Stimulated activated naive CD8-positive, alpha-beta T cell treated with anti-CD3 and anti-CD28 coated beads, Interleukin-15, Interleukin-2, amounts not matched to agents 100 ng/mL and 50 ng/mL, for 24 hours (primary cell): Measurements from ENCODE around the gene MPDZ.

Experiments used
- H3K27ac Mint-ChIP-seq: one replicate; pipeline ENCODE4 v1.8.0; 2021; ENCODE audit warnings: mild to moderate bottlenecking, mixed read lengths
- H3K27me3 Mint-ChIP-seq: one replicate; pipeline ENCODE4 v1.8.0; 2021; ENCODE audit warnings: mixed read lengths
- H3K36me3 Mint-ChIP-seq: one replicate; pipeline ENCODE4 v1.8.0; 2021; ENCODE audit warnings: low read depth, mixed read lengths
- H3K4me1 Mint-ChIP-seq: one replicate; pipeline ENCODE4 v1.8.0; 2021; ENCODE audit warnings: low read depth, mixed read lengths
- H3K4me3 Mint-ChIP-seq: one replicate; pipeline ENCODE4 v1.8.0; 2021; ENCODE audit warnings: mild to moderate bottlenecking, mixed read lengths
- H3K9me3 Mint-ChIP-seq: one replicate; pipeline ENCODE4 v1.8.0; 2021; ENCODE audit warnings: mixed read lengths

Gene MPDZ

DNA sequence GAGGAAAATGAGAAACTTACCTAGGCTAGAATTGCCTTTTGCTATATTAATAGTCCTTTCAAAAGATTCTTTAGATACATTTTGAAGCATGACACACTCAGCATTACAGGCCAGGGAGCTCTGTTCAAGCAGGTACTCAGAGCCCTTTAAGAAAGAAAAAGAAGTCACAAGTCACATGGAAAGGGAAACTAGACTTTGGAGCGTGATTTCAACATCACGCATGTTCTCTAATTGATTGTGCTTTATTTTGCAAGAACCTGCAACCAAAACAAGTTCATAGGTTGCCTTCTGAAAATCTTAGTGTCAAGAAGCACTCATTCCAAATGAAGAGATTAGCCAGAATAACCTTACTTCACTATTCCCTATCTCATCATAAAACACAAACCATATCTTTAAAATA is 103.8 kb downstream of the MPDZ start:
- no peak overlapping the region for H3K27ac Mint-ChIP-seq
- H3K27me3 Mint-ChIP-seq = no peaks in the 10 kb centered on the region
- no peaks in the 10 kb centered on the region for H3K36me3 Mint-ChIP-seq
- no peak overlapping the region for H3K4me3 Mint-ChIP-seq
- H3K9me3 Mint-ChIP-seq = peaks cover 8% of the 10 kb centered on the region
- no peaks in the 10 kb centered on the region for H3K4me1 Mint-ChIP-seq

DNA sequence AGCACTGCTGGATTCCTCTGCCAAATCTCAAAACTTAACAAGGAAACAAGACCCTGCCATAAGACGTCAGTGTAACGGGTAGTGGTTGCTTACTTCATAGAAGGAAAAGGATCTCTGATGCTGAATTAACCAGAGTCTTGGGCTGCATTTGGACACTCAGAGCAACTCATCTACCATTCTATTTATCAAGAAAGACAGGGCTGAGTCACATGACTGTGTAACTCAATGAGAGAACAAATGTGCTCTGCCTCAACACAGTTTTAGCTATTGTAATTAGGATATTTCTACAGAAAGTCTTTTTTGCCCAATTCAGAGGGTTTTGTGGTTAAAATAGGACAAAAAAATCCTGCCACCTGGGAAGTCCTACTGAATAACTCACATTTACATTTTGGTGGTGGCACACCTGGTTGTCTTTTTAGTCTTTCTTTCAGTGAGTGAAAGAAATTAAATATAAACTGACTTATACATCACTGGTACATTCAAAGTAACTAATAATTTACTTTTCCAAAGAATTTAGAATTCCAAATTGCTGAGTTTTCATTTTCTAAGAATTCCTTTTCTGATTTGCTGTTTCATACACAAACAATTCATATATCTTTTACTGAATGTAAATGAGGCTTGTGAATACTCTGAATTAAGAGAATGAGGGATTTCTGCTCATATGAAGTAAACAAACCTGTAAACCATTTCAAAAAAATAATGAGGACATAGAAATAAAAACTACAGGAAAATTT is 104.4 kb downstream of the MPDZ start:
- H3K27me3 Mint-ChIP-seq = no peaks in the 10 kb centered on the region
- H3K4me3 Mint-ChIP-seq = no peak overlapping the region
- peaks cover 5% of the 10 kb centered on the region for H3K9me3 Mint-ChIP-seq
- no peaks in the 10 kb centered on the region for H3K36me3 Mint-ChIP-seq
- H3K27ac Mint-ChIP-seq = no peak overlapping the region
- H3K4me1 Mint-ChIP-seq = no peaks in the 10 kb centered on the region

DNA sequence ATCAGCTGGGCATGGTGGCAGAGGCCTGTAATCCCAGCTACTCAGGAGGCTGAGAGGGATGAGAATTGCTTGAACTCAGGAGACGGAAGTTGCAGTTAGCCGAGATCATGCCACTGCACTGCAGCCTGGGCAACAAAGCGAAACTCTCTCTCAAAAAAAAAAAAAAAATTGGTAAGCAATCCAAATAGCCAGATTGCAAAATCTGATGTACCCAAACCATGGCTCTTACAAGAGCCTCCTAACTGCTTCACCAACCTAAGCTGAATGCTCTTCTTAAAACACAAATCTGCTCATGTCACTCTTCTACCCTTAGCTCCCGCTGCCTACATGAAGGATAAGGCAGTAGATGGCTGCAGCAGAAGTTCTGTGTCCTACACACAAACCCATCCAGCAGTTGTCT is 105.9 kb downstream of the MPDZ start:
- no peak overlapping the region for H3K27ac Mint-ChIP-seq
- no peak overlapping the region for H3K4me3 Mint-ChIP-seq
- H3K9me3 Mint-ChIP-seq = peaks cover 4% of the 10 kb centered on the region
- H3K36me3 Mint-ChIP-seq = no peaks in the 10 kb centered on the region
- H3K27me3 Mint-ChIP-seq = no peaks in the 10 kb centered on the region
- no peaks in the 10 kb centered on the region for H3K4me1 Mint-ChIP-seq

DNA sequence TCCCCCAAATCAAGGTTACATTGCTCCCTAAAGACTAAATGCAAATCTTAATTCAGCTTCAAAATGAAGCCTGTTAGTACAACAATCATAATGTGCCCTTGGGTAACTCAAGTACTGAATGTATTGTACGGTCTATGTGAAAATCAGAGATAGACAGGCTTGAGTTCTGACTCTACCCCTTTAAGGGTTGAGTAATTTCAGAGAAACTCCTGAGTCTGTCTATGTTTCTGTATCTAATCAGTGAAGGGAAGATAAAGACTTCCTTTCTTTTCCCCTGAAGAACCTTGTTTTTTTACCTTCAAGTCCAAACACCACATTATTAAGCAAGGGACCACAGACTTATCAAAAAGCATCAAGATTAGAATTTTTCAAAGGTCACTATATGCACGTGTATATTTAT is 108.2 kb downstream of the MPDZ start:
- H3K36me3 Mint-ChIP-seq = no peaks in the 10 kb centered on the region
- H3K4me3 Mint-ChIP-seq = no peak overlapping the region
- H3K9me3 Mint-ChIP-seq = peaks cover 4% of the 10 kb centered on the region

DNA sequence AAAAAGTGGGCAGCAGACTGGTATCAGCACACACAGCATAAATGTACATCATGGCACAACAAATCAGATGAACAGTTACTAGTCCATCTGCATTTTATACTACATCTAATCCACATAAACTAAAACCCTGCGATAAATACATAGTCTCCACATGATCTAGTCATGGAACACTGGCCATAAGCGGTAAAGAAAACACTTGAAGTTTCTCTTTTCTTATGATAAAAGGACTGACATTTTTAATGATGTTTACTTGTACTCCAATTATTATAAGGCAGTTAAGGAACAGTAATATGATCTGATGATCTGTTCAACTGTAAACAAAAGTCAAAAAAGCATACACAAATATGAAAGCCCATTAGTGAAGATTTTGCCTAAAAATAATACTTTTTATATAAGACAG is 112.5 kb downstream of the MPDZ start:
- Mint-ChIP-seq H3K9me3 (peaks cover 4% of the 10 kb centered on the region), H3K4me1 (no peaks in the 10 kb centered on the region), H3K36me3 (no peaks in the 10 kb centered on the region), H3K27ac (no peak overlapping the region), H3K4me3 (no peak overlapping the region), H3K27me3 (no peaks in the 10 kb centered on the region)

More for the DNA sequence above, 108.2 kb downstream of the MPDZ start:
- no peak overlapping the region for H3K27ac Mint-ChIP-seq
- H3K4me1 Mint-ChIP-seq = no peaks in the 10 kb centered on the region
- H3K27me3 Mint-ChIP-seq = no peaks in the 10 kb centered on the region

DNA sequence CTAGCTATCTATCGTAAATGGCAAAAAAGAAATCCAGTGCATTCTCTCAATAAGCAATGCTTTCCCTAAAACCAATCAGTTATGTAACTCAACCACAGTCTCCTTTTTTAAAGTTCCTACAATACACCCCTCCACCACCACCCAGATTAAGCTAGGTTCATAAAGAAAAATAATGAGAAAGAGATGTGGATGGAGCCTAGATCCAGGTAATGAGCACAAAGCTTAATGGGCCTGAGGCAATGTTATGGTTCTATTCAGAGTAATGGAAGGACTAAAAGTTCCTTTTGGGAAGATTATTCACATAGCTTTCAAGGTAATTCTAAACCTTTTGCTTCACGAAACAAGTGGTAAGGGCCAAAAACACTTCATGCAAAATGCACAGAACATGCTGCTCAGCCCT is 113.5 kb downstream of the MPDZ start:
- H3K9me3 Mint-ChIP-seq = peaks cover 4% of the 10 kb centered on the region
- no peaks in the 10 kb centered on the region for H3K27me3 Mint-ChIP-seq
- no peak overlapping the region for H3K27ac Mint-ChIP-seq
- no peak overlapping the region for H3K4me3 Mint-ChIP-seq
- no peaks in the 10 kb centered on the region for H3K36me3 Mint-ChIP-seq
- H3K4me1 Mint-ChIP-seq = no peaks in the 10 kb centered on the region

DNA sequence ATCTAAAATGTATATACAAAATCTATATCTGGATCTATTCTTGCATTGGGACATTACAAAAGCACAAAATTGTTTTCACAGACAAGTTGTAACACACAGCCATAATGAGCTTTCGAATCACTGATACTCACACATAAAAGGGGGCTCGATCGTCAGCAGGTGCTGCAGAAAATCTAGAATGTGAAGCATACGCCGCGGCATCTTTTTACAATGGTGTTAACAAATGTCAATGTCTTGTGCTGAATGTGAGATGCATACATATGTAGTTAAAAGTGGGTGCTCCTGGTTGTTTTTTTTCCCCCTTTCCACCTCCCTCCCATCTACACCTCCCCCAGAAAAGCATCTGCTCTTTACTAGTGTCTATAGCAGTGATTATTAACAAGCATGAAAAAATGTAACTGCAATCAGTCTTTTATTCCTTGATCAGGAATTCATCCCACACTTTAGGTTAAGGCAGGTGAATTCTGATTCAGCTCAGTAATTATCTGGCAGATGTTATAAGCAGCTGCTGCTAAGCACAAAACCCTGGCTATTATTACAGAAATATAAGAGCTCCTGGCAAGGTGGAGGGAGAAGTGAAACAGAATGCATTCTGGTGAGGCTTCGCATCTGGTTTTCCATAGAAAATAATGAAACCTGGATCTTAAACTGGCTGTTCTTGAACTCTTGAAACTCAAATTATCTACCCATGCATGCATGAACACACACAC is 114.1 kb downstream of the MPDZ start:
- no peaks in the 10 kb centered on the region for H3K27me3 Mint-ChIP-seq
- H3K36me3 Mint-ChIP-seq = no peaks in the 10 kb centered on the region
- no peak overlapping the region for H3K4me3 Mint-ChIP-seq
- no peak overlapping the region for H3K27ac Mint-ChIP-seq
- H3K4me1 Mint-ChIP-seq = no peaks in the 10 kb centered on the region
- H3K9me3 Mint-ChIP-seq = peaks cover 4% of the 10 kb centered on the region

DNA sequence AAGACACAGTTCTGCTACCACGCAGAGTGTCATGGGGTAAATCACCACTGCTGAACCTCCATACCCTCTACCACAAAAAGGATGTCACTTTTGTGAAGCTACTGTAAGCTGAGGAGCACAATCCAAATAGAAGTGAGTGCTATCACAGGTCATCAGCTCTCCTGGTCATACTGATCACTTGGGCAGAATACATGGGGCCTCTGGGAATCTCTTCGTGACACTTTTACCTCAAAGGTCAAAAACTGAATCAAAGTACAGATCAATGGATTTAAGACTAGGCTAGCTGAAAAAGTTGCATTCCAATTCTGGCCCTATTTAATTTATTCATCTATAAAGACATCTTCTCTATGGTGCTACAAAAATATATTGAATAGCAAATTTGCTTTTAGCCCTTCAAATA is 115.5 kb downstream of the MPDZ start:
- Mint-ChIP-seq H3K9me3 (peaks cover 4% of the 10 kb centered on the region), H3K27ac (no peak overlapping the region), H3K4me3 (no peak overlapping the region), H3K27me3 (no peaks in the 10 kb centered on the region), H3K36me3 (no peaks in the 10 kb centered on the region), H3K4me1 (no peaks in the 10 kb centered on the region)

DNA sequence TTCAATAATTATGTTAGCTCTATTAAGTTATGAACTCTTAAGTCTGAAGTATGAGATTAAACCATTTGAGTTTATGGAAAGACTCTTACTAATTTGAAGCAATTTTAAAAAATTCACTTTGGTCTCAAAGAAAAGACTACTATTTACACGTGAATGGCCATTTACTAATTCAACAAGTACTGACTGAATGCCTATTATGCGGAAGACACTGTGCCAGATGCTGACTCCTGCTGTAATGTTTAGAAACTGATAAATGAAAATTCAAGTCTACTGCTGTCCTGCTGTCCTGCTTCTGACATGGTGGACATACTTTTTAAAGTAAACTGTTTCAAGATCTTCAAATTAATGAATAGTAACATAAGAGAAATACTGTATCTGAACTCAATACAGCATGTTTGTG is 116.2 kb downstream of the MPDZ start:
- H3K27me3 Mint-ChIP-seq = no peaks in the 10 kb centered on the region
- H3K4me1 Mint-ChIP-seq = no peaks in the 10 kb centered on the region
- no peaks in the 10 kb centered on the region for H3K36me3 Mint-ChIP-seq
- peaks cover 4% of the 10 kb centered on the region for H3K9me3 Mint-ChIP-seq
- H3K27ac Mint-ChIP-seq = no peak overlapping the region
- no peak overlapping the region for H3K4me3 Mint-ChIP-seq

DNA sequence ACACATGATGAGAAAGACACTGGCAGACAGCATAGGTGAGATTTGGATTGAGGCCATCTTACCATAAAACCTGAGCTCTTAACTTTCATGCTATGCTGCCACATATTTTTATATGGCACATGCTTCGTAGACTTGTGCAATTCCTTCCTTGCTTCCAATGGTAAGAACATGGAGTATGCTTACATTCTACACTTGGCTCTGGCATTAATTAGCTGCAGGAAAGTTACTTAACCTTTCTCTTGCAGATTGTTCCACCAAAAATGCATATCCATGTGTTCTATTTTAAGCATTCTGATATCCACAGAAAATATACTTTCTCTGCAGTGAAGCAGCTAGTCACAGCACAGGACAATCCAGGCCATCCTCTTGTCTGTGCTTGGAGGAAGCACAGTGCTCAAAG is 119.4 kb downstream of the MPDZ start:
- Mint-ChIP-seq H3K36me3 (no peaks in the 10 kb centered on the region), H3K9me3 (peaks cover 8% of the 10 kb centered on the region), H3K4me1 (no peaks in the 10 kb centered on the region), H3K4me3 (no peak overlapping the region), H3K27me3 (no peaks in the 10 kb centered on the region), H3K27ac (no peak overlapping the region)

DNA sequence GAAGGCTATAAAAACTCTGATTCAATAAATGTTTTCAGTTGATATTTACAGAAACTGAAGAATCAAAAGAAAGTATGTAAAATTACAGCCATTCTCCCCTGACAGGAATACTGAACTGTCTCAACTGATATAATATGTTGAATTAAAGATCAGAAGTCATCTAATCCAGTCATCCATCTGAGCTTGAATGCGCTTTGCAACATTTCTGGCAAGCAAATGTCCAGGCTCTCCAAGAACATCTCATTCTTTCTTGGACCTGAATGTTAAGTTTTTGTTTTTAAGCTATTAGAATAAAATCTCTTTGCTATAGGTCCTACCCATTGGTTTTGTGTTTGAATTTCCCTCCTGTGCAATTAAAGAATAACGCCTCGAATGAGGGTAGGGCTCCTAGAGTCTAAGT is 120.5 kb downstream of the MPDZ start:
- Mint-ChIP-seq H3K27me3 (no peaks in the 10 kb centered on the region), H3K4me3 (no peak overlapping the region), H3K9me3 (peaks cover 8% of the 10 kb centered on the region), H3K4me1 (no peaks in the 10 kb centered on the region), H3K36me3 (no peaks in the 10 kb centered on the region), H3K27ac (no peak overlapping the region)

DNA sequence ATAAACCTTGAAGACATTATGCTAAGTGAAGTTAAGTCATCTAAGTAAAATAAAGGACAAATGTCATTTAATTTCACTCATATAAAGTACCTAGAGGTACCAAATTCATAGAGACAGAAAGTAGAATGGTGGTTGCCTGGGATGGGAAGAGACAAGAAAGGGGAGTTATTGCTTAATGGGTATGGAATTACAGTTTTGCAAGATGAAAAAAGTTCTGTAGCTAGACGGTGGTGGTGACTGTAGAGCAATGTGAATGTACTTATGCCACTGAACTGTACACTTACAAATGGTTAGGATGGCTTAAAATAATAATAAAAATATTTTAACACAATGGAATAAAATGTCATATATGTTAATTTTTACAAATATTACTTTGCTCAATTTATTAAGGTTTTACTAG is 128.0 kb downstream of the MPDZ start:
- H3K4me3 Mint-ChIP-seq = no peak overlapping the region
- no peaks in the 10 kb centered on the region for H3K27me3 Mint-ChIP-seq
- peaks cover 3% of the 10 kb centered on the region for H3K9me3 Mint-ChIP-seq
- no peak overlapping the region for H3K27ac Mint-ChIP-seq
- no peaks in the 10 kb centered on the region for H3K4me1 Mint-ChIP-seq
- no peaks in the 10 kb centered on the region for H3K36me3 Mint-ChIP-seq

DNA sequence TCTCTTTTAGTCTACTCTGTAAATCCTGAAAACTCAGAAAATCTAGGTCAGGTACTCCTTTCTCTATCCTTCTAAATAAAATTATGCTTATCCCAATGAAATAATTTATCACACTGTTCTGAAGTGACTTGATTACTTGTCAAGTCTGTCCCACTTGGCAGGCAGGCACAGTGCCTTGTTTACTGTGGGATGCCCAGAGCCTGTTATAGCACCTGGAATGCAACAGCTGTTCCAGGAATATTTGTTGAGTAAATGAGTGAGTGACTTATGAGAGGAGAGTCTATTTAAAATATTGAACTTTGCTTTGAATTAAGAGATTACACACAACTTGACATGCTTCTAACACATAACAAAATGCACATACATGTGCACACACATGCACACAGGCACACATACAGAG is 130.0 kb downstream of the MPDZ start:
- Mint-ChIP-seq H3K4me1 (no peaks in the 10 kb centered on the region), H3K27ac (no peak overlapping the region), H3K4me3 (no peak overlapping the region), H3K27me3 (no peaks in the 10 kb centered on the region), H3K36me3 (no peaks in the 10 kb centered on the region), H3K9me3 (peaks cover 6% of the 10 kb centered on the region)

DNA sequence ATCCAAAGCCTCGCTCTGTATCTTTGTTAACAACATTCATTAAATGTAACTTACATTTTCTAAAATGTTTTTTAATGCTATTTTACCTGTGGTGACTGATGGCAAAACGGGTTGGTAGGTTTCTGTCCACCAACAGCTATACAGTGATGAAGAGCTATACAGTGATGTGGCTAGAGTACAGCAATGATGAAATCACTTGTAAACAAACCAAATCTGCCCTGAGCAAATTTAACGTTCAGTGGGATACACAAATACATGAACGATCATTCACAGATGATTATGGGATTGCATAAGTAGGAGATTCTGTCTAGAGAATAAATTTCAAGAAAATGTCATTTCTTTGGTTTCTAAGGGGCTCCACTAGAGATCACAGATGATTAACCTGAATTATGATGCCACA is 132.7 kb downstream of the MPDZ start:
- Mint-ChIP-seq H3K4me3 (no peak overlapping the region), H3K9me3 (peaks cover 7% of the 10 kb centered on the region), H3K36me3 (no peaks in the 10 kb centered on the region), H3K27me3 (no peaks in the 10 kb centered on the region), H3K27ac (no peak overlapping the region), H3K4me1 (no peaks in the 10 kb centered on the region)

DNA sequence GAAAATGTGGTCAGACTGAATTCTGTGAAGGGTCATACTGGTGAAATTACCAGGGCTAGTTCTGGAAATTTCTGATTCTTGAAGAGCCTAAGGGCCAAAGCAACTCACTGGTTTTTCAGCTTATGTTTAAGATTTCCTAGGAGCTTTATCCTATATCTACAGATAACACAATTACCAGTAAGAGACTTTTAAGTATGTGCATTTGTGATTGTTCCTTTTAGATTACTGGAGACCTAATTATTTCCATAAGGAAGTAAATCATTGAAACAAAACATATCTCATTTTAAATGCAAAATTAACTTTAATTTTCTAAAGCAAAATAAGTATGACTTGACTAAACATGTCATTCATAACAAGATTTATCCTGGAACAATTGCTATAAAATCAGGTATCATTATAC is 134.2 kb downstream of the MPDZ start:
- no peaks in the 10 kb centered on the region for H3K36me3 Mint-ChIP-seq

More for the DNA sequence above, 134.2 kb downstream of the MPDZ start:
- H3K4me1 Mint-ChIP-seq = no peaks in the 10 kb centered on the region
- no peak overlapping the region for H3K4me3 Mint-ChIP-seq
- H3K27me3 Mint-ChIP-seq = no peaks in the 10 kb centered on the region
- H3K9me3 Mint-ChIP-seq = peaks cover 7% of the 10 kb centered on the region
- no peak overlapping the region for H3K27ac Mint-ChIP-seq
